ENCODE data around the gene SMIM45.

Gene SMIM45

DNA sequence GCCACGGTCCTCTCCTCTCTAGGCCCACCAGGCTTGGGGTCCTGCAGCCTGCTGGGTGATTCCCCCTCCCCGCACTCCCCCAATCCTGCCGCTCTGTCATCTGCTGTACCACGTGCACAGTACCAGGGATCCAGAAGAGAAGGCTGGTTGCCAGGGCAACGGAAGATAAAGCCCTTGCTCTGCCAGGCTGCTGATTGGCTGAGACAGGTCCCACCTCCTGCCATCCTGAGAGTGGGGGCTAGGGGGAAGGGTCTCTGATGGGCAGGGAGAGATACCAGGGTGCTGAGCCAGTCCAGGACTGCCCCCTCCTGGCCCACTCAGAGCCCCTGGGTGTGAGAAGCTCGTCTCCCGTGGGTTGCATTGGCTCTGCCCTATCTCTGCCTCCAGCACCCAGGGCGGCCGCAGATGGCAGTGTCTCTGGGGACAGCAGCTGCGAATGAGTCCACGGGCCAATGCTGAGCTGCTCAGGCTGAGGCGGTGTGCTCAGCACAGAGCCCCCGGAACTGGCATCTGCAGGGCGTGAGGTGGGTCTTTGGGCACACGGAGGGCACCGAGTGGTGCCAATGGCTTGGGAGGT is at the start of gene SMIM45:
Gene SMIM45 (plus strand): TSS at position 253 of the 577 bp plus-strand sequence.
- no peaks in the 10 kb centered on the region for H3K27me3 ChIP-seq (ENCODE audit: control insufficient read depth, insufficient read depth, low read length)
- H3K9ac ChIP-seq (ENCODE audit: low read length) = no peak within 1 kb of the TSS
- 0 out of 2 replicates have a peak within 1 kb of the TSS, but pooled peaks have one; percentile 14 for H3K4me3 ChIP-seq (ENCODE audit: low read depth, low read length)
- no peak within 1 kb of the TSS for H3K27ac ChIP-seq (ENCODE audit: low read depth, low read length)
- peaks cover 23% of the 10 kb centered on the region for H3K4me1 ChIP-seq (ENCODE audit: control insufficient read depth, insufficient read depth, low read length)
- no peaks in the 10 kb centered on the region for H3K36me3 ChIP-seq (ENCODE audit: control insufficient read depth, insufficient read depth, low read length)
- H3K9me3 ChIP-seq (ENCODE audit: control insufficient read depth, insufficient read depth, low read depth, low read length) = no peaks in the 10 kb centered on the region

DNA sequence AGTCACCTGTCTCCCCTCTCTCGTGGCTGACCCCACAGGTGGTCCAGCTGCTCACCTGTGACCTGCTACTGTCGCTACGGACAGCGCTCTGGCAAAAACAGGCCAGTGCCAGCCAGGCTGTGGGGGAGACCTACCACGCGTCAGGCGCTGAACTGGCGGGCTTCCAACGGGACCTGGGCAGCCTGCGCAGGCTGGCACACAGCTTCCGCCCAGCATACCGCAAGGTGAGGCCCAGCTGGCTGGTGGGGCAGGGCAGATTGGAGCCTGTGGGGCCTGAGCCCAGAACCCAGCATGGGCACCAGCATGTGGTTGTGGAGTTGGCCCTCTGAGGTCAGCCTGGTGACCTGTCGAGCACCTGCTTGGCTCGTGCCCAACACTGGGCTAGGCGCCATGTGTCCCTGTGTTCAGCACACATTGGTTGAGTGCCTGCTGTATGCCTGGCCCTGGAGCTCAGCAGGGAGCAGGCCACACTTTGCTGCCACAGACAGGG is 49.0 kb upstream of the SMIM45 start:
- no peaks in the 10 kb centered on the region for H3K9me3 ChIP-seq (ENCODE audit: control insufficient read depth, insufficient read depth, low read depth, low read length)
- no peak overlapping the region for H3K4me3 ChIP-seq (ENCODE audit: low read depth, low read length)
- H3K27me3 ChIP-seq (ENCODE audit: control insufficient read depth, insufficient read depth, low read length) = peaks cover 4% of the 10 kb centered on the region
- H3K9ac ChIP-seq (ENCODE audit: low read length) = no peak overlapping the region
- H3K36me3 ChIP-seq (ENCODE audit: control insufficient read depth, insufficient read depth, low read length) = peaks cover 97% of the 10 kb centered on the region
- no peak overlapping the region for H3K27ac ChIP-seq (ENCODE audit: low read depth, low read length)
- peaks cover 4% of the 10 kb centered on the region; the same call in 1 of the 2 replicates for H3K4me1 ChIP-seq (ENCODE audit: control insufficient read depth, insufficient read depth, low read length)

DNA sequence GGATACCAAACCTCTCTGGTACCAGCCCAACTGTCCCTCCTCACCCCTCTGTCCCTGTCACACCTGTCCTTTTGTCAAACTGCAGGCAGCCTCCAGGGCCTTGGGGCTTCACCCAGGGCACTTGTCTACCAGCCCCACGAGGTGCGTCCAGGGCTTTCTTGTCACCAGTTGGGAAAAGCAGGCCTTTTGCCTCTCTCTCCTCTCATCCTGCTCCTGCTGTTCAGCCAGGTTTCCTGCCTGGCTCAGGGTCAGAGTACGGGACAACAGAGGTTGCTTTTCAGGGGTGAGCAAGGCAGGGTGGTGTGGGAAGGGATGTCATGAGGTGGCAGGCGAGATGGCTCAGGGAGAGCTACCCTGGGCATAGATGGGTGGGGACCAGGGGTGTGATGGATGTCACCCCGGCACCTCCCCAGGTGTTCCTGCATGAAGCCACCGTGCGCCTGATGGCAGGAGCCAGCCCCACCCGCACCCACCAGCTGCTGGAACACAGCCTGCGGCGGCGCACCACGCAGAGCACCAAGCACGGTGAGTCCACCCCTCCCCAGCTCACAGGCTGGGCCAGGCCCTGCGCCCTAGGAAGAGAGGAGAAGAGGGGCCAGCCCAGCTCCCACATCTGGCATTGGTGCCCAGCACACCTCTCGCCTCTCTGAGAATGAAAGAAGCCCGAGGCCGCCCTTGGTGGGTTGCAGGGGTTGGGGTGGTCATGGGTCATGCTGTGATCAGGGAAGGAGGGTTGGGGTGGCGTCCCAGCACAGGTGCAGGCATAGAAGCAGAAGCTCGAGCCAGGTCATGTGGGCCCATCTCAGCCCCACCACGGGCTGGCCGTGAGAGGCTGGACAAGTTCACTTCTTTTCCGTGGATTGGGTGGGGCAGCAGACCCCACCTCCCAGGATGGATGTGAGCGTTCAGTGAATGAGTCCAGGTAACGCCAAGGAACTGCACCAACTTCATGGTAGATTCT is 47.2 kb upstream of the SMIM45 start:
- Histone ChIP-seq H3K4me1 (ENCODE audit: control insufficient read depth, insufficient read depth, low read length) (peaks cover 17% of the 10 kb centered on the region; the same call in 1 of the 2 replicates), H3K4me3 (ENCODE audit: low read depth, low read length) (no peak overlapping the region), H3K9me3 (ENCODE audit: control insufficient read depth, insufficient read depth, low read depth, low read length) (no peaks in the 10 kb centered on the region), H3K27me3 (ENCODE audit: control insufficient read depth, insufficient read depth, low read length) (peaks cover 21% of the 10 kb centered on the region), H3K9ac (ENCODE audit: low read length) (no peak overlapping the region), H3K27ac (ENCODE audit: low read depth, low read length) (no peak overlapping the region), H3K36me3 (ENCODE audit: control insufficient read depth, insufficient read depth, low read length) (peaks cover 82% of the 10 kb centered on the region)

DNA sequence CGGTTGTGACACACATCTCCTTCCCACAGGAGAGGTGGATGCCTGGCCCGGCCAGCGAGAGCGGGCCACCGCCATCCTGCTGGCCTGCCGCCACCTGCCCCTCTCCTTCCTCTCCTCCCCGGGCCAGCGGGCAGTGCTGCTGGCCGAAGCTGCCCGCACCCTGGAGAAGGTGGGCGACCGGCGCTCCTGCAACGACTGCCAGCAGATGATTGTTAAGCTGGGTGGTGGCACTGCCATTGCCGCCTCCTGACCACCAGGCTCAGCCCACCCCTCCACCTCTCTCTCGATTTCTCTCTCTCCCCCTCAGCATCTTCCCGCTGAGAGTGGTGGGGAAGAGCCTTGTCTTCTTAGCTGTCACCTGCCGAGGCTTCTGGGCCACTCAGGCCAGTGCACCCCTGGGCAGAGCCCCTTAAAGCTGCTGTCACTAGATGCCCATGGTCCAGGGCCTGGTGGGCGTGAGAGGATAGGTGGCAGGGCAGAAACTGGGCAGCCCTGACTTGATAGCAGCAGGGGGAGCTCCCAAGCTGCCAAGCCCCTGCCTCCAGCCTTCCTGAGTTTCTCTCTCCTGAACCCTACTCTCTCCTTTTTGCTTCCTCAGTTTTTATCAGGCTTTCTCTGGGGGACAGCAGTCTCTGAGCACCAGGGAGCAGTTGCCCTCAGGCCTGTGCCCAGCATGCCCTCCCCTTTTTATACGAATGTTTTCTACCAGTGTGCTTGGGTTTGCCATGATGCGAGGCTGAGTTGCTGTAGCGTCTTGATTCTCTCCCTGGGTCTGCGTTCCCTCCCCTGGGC is 46.3 kb upstream of the SMIM45 start:
- Histone ChIP-seq H3K36me3 (ENCODE audit: control insufficient read depth, insufficient read depth, low read length) (peaks cover 74% of the 10 kb centered on the region), H3K9me3 (ENCODE audit: control insufficient read depth, insufficient read depth, low read depth, low read length) (no peaks in the 10 kb centered on the region), H3K4me1 (ENCODE audit: control insufficient read depth, insufficient read depth, low read length) (peaks cover 20% of the 10 kb centered on the region; the same call in 1 of the 2 replicates), H3K27ac (ENCODE audit: low read depth, low read length) (no peak overlapping the region), H3K4me3 (ENCODE audit: low read depth, low read length) (no peak overlapping the region), H3K9ac (ENCODE audit: low read length) (no peak overlapping the region), H3K27me3 (ENCODE audit: control insufficient read depth, insufficient read depth, low read length) (peaks cover 30% of the 10 kb centered on the region)

DNA sequence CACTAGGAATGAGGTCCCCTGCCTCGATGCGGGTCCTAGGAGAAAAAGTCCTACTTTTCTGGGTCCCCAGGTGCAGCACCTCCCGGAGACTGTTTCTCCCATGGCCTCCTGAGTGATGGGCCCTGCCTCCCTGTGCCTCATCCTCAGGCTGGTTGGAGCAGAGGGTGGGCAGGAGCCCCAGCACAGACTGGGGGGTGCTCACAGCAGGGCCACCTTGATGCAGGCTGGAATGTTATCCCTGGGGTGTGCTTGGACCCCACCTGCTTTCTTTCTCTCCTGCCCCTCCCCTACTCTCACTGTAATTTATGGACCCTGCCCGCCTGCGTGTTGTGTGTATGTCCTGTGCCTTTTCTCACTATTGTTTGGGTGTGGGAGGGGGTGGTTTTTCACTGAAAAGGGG is 45.1 kb upstream of the SMIM45 start:
- peaks cover 23% of the 10 kb centered on the region; the same call in 1 of the 2 replicates for H3K4me1 ChIP-seq (ENCODE audit: control insufficient read depth, insufficient read depth, low read length)
- H3K27me3 ChIP-seq (ENCODE audit: control insufficient read depth, insufficient read depth, low read length) = peaks cover 42% of the 10 kb centered on the region
- H3K4me3 ChIP-seq (ENCODE audit: low read depth, low read length) = no peak overlapping the region
- H3K27ac ChIP-seq (ENCODE audit: low read depth, low read length) = no peak overlapping the region
- H3K9me3 ChIP-seq (ENCODE audit: control insufficient read depth, insufficient read depth, low read depth, low read length) = no peaks in the 10 kb centered on the region
- peaks cover 62% of the 10 kb centered on the region for H3K36me3 ChIP-seq (ENCODE audit: control insufficient read depth, insufficient read depth, low read length)
- no peak overlapping the region for H3K9ac ChIP-seq (ENCODE audit: low read length)

DNA sequence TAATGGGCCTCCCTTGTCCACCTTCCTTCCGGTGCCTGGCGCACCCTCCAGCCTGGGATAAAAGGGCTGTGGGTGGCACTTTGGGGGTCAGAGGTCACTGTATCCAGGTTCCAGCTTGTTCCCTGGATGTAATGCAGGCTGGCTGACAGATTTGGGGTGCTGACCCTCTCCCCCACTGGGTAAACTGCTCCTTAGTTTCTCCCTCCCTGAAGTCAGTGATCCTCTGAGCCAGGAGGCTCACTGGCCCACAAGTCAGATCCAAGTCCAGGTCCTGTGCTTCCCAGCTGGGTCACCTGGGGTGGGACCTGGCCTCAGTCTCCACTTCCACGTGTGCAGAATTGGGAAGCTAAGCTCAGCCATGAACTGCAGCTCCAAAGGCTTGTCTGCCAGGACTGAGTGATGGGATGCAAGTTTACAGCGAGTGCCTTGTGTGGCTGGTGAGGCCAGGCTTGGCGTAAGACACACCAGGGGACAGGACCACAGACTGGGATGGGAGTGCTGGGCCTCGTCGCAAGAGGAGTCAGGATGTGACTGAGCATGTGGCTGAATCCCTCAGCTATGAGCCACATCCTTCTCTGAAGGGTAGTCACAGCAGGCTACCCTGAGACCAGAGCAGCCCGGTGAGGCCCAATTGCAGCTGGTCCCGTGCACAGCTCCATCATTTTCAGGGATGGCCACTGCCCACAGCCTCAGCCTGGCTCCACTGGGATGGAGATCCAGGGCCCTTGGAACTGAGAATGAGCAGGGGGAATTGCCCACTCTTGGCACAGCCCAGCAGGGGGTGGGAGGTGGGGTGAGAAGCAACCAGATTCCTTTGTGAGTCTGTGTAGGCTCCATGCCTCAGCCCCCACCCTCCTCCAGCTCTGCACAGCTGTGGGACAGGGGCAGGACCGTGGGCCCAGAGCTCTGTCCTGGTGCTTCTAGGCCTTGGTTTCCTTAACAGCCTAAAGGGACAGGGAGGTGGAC is 44.2 kb upstream of the SMIM45 start:
- peak overlapping the region; percentile 23 for H3K9ac ChIP-seq (ENCODE audit: low read length)
- H3K27me3 ChIP-seq (ENCODE audit: control insufficient read depth, insufficient read depth, low read length) = peaks cover 51% of the 10 kb centered on the region
- H3K36me3 ChIP-seq (ENCODE audit: control insufficient read depth, insufficient read depth, low read length) = peaks cover 53% of the 10 kb centered on the region
- H3K27ac ChIP-seq (ENCODE audit: low read depth, low read length) = no peak overlapping the region
- peaks cover 23% of the 10 kb centered on the region; the same call in 1 of the 2 replicates for H3K4me1 ChIP-seq (ENCODE audit: control insufficient read depth, insufficient read depth, low read length)
- no peaks in the 10 kb centered on the region for H3K9me3 ChIP-seq (ENCODE audit: control insufficient read depth, insufficient read depth, low read depth, low read length)
- no peak overlapping the region for H3K4me3 ChIP-seq (ENCODE audit: low read depth, low read length)

DNA sequence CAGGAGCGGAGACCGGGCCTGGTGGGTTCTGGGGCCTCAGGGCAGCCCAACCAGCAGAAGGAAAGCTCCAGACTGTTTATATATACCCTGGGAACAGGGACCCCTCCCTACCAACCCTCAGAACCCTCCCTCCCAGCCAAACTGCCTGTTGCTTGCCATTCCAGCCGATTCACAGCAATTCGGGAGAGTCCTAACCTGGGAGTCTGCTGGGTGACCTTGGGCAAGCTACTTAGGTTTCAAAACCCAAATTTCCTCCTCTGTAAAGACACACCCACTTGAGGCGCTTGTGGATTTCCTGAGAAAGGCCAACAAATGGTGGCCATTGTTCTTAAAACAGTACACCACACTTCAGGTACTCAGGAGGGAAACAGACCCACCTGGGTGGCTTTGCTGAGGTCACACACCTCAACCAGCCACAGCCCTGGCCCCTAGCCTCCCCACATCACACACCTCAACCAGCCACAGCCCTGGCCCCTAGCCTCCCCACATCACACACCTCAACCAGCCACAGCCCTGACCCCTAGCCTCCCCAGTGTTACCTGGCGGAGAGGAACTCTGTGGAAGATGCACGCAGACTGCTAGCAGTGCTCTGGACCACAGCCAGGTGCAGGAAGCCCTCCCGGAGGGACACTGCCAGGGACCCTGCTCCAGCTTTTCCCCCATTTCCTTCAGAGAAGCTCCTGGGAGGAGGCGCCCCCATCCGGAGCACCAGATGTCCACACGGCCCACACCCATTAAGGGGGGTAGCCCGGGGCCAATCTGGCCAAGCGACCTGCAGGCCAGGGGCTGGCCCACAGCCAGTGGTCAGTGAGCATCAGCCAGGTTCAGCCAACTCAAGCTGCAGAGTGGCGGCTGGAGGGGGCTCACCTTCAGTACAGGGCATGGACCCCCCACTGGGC is 43.3 kb upstream of the SMIM45 start:
- H3K27ac ChIP-seq (ENCODE audit: low read depth, low read length) = no peak overlapping the region
- peaks cover 27% of the 10 kb centered on the region; the same call in 1 of the 2 replicates for H3K4me1 ChIP-seq (ENCODE audit: control insufficient read depth, insufficient read depth, low read length)
- H3K9me3 ChIP-seq (ENCODE audit: control insufficient read depth, insufficient read depth, low read depth, low read length) = no peaks in the 10 kb centered on the region
- H3K4me3 ChIP-seq (ENCODE audit: low read depth, low read length) = no peak overlapping the region
- no peak overlapping the region for H3K9ac ChIP-seq (ENCODE audit: low read length)
- H3K27me3 ChIP-seq (ENCODE audit: control insufficient read depth, insufficient read depth, low read length) = peaks cover 60% of the 10 kb centered on the region
- peaks cover 43% of the 10 kb centered on the region for H3K36me3 ChIP-seq (ENCODE audit: control insufficient read depth, insufficient read depth, low read length)

DNA sequence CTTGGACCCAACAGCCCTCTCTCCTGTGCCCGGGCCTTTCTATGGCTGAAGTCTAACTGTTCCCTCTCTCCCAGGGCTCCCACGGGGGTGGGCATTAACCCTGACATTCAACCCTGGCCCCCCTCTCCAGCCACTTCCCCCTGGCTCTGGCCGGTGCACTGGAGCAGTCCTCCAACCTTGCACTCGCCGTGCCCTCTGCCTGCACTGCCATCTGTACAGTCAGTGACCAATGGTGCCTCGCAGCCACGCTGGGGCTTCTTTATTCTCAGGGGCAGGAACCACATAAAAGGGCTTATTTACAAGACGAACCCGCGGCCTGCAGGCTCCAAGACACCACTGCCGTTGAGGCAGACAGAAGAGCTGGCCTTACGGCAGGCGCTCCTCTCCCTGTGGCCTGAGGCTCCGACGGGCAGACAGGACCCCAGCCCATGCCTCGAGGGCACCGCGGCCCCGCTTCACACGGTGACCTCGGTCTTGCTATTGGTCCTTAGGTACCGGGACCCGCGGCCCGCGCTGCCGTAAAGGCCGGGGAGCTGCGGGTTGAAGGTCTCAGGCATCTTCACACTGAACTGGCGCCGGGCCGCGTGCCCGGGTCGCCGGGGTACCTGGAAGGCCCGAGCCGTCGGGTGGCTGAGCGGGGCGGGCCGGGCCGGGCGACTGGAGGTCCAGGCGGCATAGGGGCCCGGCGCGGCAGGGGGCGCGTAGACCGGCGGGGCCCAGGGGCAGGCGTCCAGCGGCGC is 42.5 kb upstream of the SMIM45 start:
- no peaks in the 10 kb centered on the region for H3K9me3 ChIP-seq (ENCODE audit: control insufficient read depth, insufficient read depth, low read depth, low read length)
- H3K27ac ChIP-seq (ENCODE audit: low read depth, low read length) = no peak overlapping the region
- peaks cover 27% of the 10 kb centered on the region; the same call in 1 of the 2 replicates for H3K4me1 ChIP-seq (ENCODE audit: control insufficient read depth, insufficient read depth, low read length)
- H3K27me3 ChIP-seq (ENCODE audit: control insufficient read depth, insufficient read depth, low read length) = peaks cover 68% of the 10 kb centered on the region
- H3K4me3 ChIP-seq (ENCODE audit: low read depth, low read length) = peak overlapping the region; percentile 40; the same call in 1 of the 2 replicates
- peaks cover 35% of the 10 kb centered on the region for H3K36me3 ChIP-seq (ENCODE audit: control insufficient read depth, insufficient read depth, low read length)
- no peak overlapping the region for H3K9ac ChIP-seq (ENCODE audit: low read length)
